Measurements from ENCODE around the gene FAM83D. TPM values are rescaled to one million over a fixed set of nuclear protein-coding genes. Genes with fewer than 3 reads are reported as not detected.

Gene FAM83D
- total and polyA plus RNA-seq, 2 of the 8 experiments (the other 6 are each of a cell fraction or from before 2014, with no cell fraction given): 60.9 to 62.6 TPM

GRCh38 chr20:38957235-38957876, 31.1 kb downstream of the FAM83D start:
- H3K4ac ChIP-seq (replicated peaks; ENCODE audit: insufficient read length, low read depth, low read length): no peak overlapping the region
- TF ChIP-seq RBBP5 (IDR thresholded peaks at IDR 0.05; ENCODE audit: borderline replicate concordance, low read depth, low read length) (no peak), BCL11A (IDR thresholded peaks at IDR 0.05; ENCODE audit: low read depth in 2 of 2, low read length in 2 of 2) (no peak), CBX5 (IDR thresholded peaks at IDR 0.05; ENCODE audit: low read depth, low read length) (no peak), FOSL1 (IDR thresholded peaks at IDR 0.05; ENCODE audit: insufficient read depth, low read depth, low read length) (no peak)
- H3K36me3 ChIP-seq (ENCODE audit: control insufficient read depth in 2 of 4, insufficient read depth in 4 of 4, low read length in 3 of 4): peaks cover 0 to 12% (median 4%) of the 10 kb centered on the region in 4 experiments; a peak in 6 of 8 replicates
- H4K8ac ChIP-seq (ENCODE audit: extremely low read depth, insufficient read depth, low read length): no peak overlapping the region
- H3K79me2 ChIP-seq (ENCODE audit: control insufficient read depth in 1 of 2, insufficient read depth in 2 of 2, low read length in 2 of 2): peaks cover 0 to 5% of the 10 kb centered on the region in 2 experiments; a peak in 1 of 4 replicates
- ChIA-PET CTCF (ENCODE audit: partially characterized antibody) (interaction anchor here (0.6 to 1.6 kb wide), 3 partner anchors 8 to 92 kb away, joined by 3 to 5 read pairs (median 3); no protein-coding TSS in a partner anchor), POLR2A (ENCODE audit: partially characterized antibody) (interaction anchor here (1.0 to 1.6 kb wide), 2 partner anchors 31 to 32 kb away, joined by 3 read pairs; partner anchors contain the start of gene FAM83D)
- H4K5ac ChIP-seq (ENCODE audit: insufficient read length, low read depth, low read length): no peak overlapping the region
- H2BK5ac ChIP-seq (ENCODE audit: low read depth, low read length): no peak overlapping the region
- H3K23ac ChIP-seq (ENCODE audit: insufficient read length): no peak overlapping the region
- no peak for DNase-seq (ENCODE audit: low read depth in 1 of 2, low spot score in 2 of 2)
- FAIRE-seq: no peak
- H3K9me3 ChIP-seq (ENCODE audit: insufficient read depth in 2 of 2, low read depth in 1 of 2, low read length in 1 of 2): no peaks in the 10 kb centered on the region
- H3K9ac ChIP-seq (replicated peaks in 1 of 4; ENCODE audit: extremely low read depth in 1 of 4, low read depth in 3 of 4, low read length in 3 of 4): no peak overlapping the region
- no peaks in the 10 kb centered on the region for H4K20me1 ChIP-seq (replicated peaks in 1 of 2; ENCODE audit: control insufficient read depth in 1 of 2, insufficient read depth in 2 of 2, low read length in 2 of 2)
- H3K56ac ChIP-seq (replicated peaks; ENCODE audit: insufficient read length, low read depth, low read length): no peak overlapping the region
- WGBS, 2 experiments (ENCODE audit: extremely low coverage in 1 of 2, insufficient coverage in 1 of 2, insufficient read length in 1 of 2, insufficient replicate concordance in 2 of 2, low coverage in 1 of 2, low lambda C conversion rate in 2 of 2, missing lambda C conversion rate in 1 of 2): 85% methylated on average over 5 of the region's 5 CpGs; no CpG with 5 or more reads in 1 of the 2 experiments
- H3K27me3 ChIP-seq (replicated peaks in 1 of 4; ENCODE audit: control insufficient read depth in 3 of 4, extremely low read depth in 1 of 4, insufficient read depth in 3 of 4, low read length in 3 of 4): no peaks in the 10 kb centered on the region
- H2BK12ac ChIP-seq (ENCODE audit: low read depth, low read length): no peak overlapping the region
- peaks cover 0 to 4% (median 0%) of the 10 kb centered on the region in 4 experiments; a peak in 1 of 7 replicates for H3K4me1 ChIP-seq (replicated peaks in 1 of 4; ENCODE audit: control insufficient read depth in 3 of 4, insufficient read depth in 4 of 4, low read length in 3 of 4)
- no peak overlapping the region for H2AFZ ChIP-seq (ENCODE audit: low read length)
- no peak overlapping the region for H2BK20ac ChIP-seq (ENCODE audit: low read length)
- no peak overlapping the region for H4K91ac ChIP-seq (replicated peaks; ENCODE audit: insufficient read length, low read length)
- H2BK15ac ChIP-seq (ENCODE audit: low read length): no peak overlapping the region
- no peak overlapping the region for H2BK120ac ChIP-seq (replicated peaks; ENCODE audit: low read depth, low read length)
- H3K18ac ChIP-seq (ENCODE audit: extremely low read depth, low read length): no peak overlapping the region
- no peak overlapping the region for H3K14ac ChIP-seq (ENCODE audit: insufficient read length)
- no peak overlapping the region for H3K4me2 ChIP-seq (ENCODE audit: insufficient read depth in 1 of 2, low read depth in 2 of 2, low read length in 2 of 2)
- H3K23me2 ChIP-seq (ENCODE audit: low read depth, low read length): no peaks in the 10 kb centered on the region
- no peak overlapping the region for H3K4me3 ChIP-seq (ENCODE audit: extremely low read depth in 1 of 4, insufficient read depth in 2 of 4, low read depth in 3 of 4, low read length in 4 of 4)
- no peak overlapping the region for H2AK5ac ChIP-seq (ENCODE audit: low read depth, low read length)
- no peaks in the 10 kb centered on the region for H3K79me1 ChIP-seq (ENCODE audit: low read depth, low read length)
- no peak overlapping the region for H3K27ac ChIP-seq (ENCODE audit: low read depth, low read length)
